Measurements from ENCODE around the gene HABP4.

DNA sequence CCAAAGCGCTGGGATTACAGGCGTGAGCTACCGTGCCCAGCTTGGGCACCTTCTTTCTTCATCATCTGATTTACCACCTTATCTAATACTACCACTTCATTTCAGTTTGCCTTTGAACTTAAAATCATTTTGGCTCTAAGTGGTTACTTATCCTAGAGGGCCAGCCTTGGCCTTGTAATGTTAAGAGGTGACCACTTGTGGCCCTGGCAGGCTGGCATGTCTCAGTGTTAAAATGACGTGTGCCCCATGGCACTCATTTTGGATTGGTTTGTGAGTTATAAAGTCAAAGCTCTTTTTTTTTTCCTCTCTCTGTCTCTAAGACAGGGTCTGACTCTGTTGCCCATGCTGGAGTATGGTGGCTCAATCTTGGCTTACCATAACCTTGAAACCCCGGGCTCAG is 17.8 kb downstream of the HABP4 start:
- TF ChIP-seq POLR2A (IDR thresholded peaks at IDR 0.05), result no peak
- TF ChIP-seq, protein P1, sequence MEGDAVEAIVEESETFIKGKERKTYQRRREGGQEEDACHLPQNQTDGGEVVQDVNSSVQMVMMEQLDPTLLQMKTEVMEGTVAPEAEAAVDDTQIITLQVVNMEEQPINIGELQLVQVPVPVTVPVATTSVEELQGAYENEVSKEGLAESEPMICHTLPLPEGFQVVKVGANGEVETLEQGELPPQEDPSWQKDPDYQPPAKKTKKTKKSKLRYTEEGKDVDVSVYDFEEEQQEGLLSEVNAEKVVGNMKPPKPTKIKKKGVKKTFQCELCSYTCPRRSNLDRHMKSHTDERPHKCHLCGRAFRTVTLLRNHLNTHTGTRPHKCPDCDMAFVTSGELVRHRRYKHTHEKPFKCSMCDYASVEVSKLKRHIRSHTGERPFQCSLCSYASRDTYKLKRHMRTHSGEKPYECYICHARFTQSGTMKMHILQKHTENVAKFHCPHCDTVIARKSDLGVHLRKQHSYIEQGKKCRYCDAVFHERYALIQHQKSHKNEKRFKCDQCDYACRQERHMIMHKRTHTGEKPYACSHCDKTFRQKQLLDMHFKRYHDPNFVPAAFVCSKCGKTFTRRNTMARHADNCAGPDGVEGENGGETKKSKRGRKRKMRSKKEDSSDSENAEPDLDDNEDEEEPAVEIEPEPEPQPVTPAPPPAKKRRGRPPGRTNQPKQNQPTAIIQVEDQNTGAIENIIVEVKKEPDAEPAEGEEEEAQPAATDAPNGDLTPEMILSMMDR (IDR thresholded peaks at IDR 0.05), result no peak
